Stimulated activated CD8-positive, alpha-beta memory T cell treated with anti-CD3 and anti-CD28 coated beads, Interleukin-15, amount 100 ng/mL, for 1 hour (primary cell): ENCODE data around the gene PVALEF.
"Not testable (repeated sequence)": the region's sequence is repeated elsewhere in the genome, so short reads cannot be mapped to it uniquely, and the experiment has no call there.

Experiments
- DNase-seq: peaks from one replicate; pipeline ENCODE4 v3.0.0-alpha.2; 2020; ENCODE audit warnings: low read depth

Gene PVALEF

DNA sequence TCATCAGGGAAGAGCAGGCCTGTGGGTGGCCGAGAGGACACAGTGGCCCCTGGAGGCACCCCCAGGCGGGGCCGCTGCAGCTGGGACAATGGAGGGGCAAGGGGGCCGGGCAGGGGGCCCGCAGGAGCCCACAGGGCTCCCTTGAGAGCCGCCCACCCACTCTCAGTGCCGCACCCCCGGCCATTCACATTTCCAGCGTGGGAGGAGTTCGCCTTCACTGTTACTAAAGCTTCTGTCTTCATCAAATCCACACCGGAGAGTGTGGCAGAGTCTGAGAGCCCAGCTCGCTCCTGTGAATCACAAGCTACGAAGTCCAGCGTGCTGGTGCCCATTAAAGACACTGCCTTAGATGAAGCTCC lies 20.9 kb upstream of the PVALEF start:
- DNase-seq = no peak

GRCh38 chr17:81146208-81146607 lies 19.1 kb upstream of the PVALEF start:
- not testable (repeated sequence) for DNase-seq

DNA sequence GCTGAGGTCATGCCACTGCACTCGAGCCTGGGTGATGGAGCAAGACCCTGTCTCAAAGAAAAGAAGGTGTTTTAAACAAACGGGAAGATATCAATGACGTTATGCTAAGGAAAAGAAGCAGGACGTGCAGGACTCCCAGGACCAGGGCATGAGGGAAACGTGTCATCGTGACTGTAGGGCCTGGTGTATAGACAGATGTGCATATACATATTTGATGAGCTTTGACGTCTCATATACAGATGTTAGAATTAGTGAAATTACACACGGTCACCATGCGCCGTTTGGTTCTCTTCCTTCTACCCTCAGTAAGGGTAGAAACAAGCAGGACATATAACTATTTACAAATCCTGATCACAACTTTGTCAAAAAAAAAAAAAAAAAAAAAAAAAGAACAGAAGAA lies 17.6 kb upstream of the PVALEF start:
- no peak for DNase-seq

- DNase-seq = no peak
Observed at GRCh38 chr17:81148571-81148970, 16.7 kb upstream of the PVALEF start.

- no peak for DNase-seq
Observed at GRCh38 chr17:81148986-81149533, 16.2 kb upstream of the PVALEF start.

DNA sequence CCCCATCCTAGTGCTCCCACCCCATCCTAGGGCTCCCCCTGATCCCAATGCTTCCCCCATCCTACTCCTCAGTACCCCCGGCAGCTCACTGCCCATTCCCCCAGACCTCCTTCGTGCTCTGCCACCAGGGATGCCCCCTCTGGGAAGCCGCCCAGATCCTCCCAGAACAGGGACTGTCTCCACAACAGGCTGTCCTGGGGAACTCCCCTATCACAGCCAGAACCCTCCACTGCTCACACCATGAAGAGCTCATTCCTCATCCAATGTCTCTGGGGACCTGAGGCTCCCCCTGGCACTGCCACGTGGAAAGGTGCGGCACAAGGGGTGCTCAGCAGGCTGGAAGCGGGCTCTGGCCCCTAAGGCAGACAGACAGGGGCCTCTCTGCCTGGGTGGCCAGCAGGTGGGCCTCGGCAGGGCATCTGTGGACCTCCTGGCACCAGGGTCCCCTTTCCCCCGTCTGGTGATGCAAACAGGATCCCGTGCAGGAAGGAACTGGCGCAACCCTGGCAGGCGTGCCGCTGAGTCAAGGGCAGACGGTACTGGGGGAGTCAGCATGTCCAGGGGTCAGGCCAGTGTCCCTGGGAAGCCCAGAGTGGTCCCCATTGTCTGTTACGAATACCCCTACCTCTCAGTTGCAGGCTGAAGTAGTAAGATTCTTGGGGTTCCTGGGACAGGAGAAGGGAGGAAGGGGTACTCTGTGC lies 14.8 kb upstream of the PVALEF start:
- no peak for DNase-seq

DNA sequence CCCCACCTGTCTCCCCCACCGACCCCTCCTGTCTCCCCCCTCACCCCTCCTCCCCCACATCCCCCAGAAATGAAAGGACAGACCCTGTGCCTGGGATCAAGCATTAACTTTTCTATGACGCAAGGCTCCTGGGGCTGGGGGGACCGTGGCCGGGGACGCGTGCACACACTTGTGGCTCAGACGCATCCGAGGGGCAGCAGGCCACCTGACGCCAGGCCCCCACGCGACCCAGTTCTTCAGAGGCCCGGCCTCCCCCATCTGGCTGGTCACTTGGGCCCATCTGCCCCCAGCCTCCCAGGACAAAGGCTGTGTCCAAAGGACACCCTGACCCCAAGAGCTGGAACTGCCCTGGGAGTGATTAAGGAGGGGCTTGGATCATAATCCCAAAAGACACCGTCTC lies 14.0 kb upstream of the PVALEF start:
- no peak for DNase-seq

DNA sequence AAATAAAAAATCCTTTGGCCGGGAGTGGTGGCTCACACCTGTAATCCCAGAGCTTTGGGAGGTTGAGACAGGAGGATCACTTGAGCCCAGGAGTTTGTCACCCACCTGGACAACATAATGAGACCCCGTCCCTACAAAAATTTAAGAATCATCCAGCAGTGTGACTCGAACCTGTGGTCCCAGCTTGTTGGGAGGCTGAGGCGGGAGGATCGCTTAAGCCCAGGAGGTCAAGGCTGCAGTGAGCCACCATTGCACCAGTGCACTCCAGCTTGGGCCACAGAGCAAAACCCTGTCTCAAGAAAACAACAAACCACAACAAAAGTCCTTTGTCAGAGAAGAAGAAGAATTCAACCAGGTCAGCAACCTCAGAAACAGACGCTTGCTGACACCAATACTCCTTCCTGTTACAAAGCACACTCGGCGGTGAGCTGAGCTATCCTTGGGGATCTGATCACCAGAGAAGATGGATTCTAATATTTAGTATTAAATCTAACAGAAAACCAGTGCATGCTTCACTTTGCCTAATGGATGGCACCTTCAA lies 12.9 kb upstream of the PVALEF start:
- DNase-seq = no peak

DNA sequence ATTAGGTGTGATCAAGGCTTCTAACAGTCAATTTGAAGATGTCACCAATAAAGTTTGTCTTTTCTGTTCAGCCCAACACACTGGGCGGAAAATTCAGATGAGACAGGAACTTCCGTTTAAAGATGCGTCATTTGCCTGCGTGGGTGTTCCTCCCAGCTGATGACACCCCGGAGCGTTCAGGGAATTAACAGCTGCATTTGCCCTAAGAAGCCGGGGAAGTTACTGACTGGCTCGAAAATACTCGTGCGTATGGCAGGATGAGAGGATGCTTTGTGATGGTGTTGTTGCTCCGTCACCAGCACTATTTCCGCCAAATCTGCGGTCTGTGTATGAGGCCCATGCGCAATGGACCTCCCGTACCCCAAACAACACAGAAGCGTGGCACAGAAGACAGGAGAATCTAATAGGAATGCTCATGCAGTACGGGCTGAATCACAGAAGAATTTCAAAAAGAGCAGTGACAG lies 11.9 kb upstream of the PVALEF start:
- DNase-seq = no peak

DNA sequence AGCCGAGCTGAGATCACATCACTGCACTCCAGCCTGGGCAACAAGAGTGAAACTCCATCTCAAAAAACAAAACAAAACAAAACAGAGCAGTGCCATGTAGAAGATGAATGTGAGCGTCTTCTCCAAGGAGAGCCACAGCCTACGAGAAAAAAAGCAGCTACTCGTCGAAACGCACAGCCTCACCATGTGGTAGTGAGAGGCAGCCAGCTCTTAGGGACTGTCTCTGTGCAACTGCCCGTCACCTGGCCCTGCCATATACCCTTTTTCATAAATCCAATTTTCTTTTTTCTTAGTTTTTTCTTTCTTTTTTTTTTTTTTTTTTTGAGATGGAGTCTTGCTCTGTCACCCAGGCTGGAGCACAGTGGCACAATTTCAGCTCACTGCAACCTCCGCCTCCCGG lies 11.3 kb upstream of the PVALEF start:
- not testable (repeated sequence) for DNase-seq

GRCh38 chr17:81154961-81155360 lies 10.3 kb upstream of the PVALEF start:
- no peak for DNase-seq

GRCh38 chr17:81156866-81157805 lies 8.2 kb upstream of the PVALEF start:
- DNase-seq = no peak

- no peak for DNase-seq
Observed at GRCh38 chr17:81157848-81158687, 7.2 kb upstream of the PVALEF start.

- DNase-seq = no peak
Observed at GRCh38 chr17:81158688-81159590, 6.4 kb upstream of the PVALEF start.

DNA sequence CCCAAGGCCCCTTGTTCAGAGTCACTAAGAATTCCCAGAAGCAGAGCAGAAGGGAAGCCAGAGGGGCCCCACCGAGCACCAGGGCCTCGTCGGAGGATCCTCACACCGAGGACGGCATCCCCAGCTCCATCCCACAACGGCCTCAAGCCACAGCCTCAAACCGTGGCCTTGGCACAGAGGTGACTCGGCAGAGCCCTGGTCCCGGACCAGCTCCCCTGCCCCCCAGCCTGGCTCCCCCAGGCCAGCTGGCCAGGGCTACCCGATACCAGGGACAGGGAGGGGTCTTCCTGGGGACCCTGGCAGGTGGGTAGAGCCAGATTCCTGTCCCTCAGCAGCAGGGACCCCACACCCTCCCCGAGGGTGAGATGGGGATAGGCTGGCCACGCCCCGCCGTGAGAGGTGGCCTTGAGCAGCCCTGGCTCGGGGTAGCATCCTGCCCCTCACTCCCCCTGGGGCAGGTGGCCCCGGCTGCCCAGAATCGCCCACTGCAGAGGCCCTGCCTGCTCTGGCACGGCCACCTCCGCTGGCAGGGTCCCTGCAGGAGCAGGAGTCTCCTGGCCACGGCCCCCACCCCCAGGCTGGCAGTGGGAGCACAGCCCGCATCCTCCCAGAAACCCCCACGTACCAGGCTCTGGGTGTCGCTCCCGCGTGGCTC lies 5.6 kb upstream of the PVALEF start:
- no peak for DNase-seq

GRCh38 chr17:81160306-81160705 lies 5.0 kb upstream of the PVALEF start:
- no peak for DNase-seq

- DNase-seq = no peak
Observed at GRCh38 chr17:81160747-81161453, 4.4 kb upstream of the PVALEF start.

- DNase-seq = no peak
Observed at GRCh38 chr17:81161536-81161935, 3.8 kb upstream of the PVALEF start.

GRCh38 chr17:81161972-81162371 lies 3.3 kb upstream of the PVALEF start:
- no peak for DNase-seq

DNA sequence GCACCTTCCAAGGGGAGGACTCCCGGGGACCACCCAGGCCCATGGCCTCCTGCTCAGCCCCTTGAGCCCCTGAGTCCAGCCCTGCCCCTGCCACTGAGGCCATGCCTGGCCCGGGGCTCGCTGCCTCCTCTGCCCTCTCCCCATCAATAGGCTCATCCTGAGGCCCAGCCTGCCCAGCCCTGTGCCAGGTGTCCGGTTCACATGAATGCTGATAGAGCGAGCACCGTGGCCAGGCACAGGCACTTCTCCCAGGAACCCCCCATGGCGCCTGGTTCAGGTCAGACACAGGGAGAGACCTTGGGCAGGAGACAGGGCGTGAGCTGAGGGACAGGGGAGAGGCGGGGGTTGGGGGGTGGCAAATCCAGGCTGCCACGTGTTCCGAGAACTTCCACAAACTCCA lies 2.8 kb upstream of the PVALEF start:
- DNase-seq = no peak
